Stimulated activated CD8-positive, alpha-beta memory T cell treated with anti-CD3 and anti-CD28 coated beads, Interleukin-4, amount 100 ng/mL, for 24 hours (primary cell): ENCODE data around the gene SELENOM.
"Not testable (repeated sequence)": the region's sequence is repeated elsewhere in the genome, so short reads cannot be mapped to it uniquely, and the experiment has no call there.

Experiments used
- DNase-seq: peaks from one replicate; pipeline ENCODE4 v3.0.0-alpha.2; 2020; ENCODE audit warnings: low read depth

SELENOM gene

GRCh38 chr22:31105282-31105929, 2.0 kb downstream of the SELENOM start:
- no peak for DNase-seq

GRCh38 chr22:31104869-31105268, 2.5 kb downstream of the SELENOM start:
- DNase-seq = no peak

GRCh38 chr22:31103899-31104694, 3.3 kb downstream of the SELENOM start:
- DNase-seq = no peak

GRCh38 chr22:31103111-31103510, 4.3 kb downstream of the SELENOM start:
- no peak for DNase-seq

DNA sequence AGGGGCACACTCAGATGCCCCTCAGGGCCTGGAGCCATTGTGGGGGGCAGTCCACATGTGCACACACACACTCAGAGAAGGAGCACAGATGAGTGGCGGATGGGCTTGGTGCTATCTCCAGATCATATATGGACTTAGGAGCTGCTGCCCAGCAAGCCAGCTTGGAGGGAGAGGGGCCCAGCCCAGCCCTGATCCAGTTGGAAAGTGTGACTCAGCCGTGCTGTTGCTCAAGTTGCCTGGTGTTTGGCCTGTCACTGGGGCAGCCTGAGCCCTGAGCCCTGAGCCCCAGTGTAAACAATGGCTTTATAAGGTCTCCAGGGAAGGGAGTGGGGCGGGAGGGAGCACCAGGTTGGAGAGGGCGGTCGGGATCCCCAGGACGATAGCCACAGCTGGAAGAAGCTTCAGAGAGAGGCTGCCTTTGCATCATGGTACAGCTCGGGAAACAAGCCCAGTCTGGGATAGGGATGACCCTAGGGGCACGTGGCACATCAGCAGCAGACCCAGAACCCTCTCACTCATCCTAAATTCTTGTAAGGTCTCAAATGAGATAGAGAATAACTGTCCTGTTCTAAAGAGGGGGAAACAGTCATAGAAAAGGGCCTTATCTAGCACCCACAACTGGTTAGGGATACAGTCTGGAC, 4.8 kb downstream of the SELENOM start:
- DNase-seq = no peak

GRCh38 chr22:31100762-31101525, 6.4 kb downstream of the SELENOM start:
- DNase-seq = no peak

GRCh38 chr22:31099841-31100761, 7.3 kb downstream of the SELENOM start:
- no peak for DNase-seq

- no peak for DNase-seq
Measured at GRCh38 chr22:31099386-31099785, 8.0 kb downstream of the SELENOM start.

- no peak for DNase-seq
Measured at GRCh38 chr22:31098632-31099110, 8.7 kb downstream of the SELENOM start.

- no peak for DNase-seq
Measured at GRCh38 chr22:31097941-31098631, 9.3 kb downstream of the SELENOM start.

DNA sequence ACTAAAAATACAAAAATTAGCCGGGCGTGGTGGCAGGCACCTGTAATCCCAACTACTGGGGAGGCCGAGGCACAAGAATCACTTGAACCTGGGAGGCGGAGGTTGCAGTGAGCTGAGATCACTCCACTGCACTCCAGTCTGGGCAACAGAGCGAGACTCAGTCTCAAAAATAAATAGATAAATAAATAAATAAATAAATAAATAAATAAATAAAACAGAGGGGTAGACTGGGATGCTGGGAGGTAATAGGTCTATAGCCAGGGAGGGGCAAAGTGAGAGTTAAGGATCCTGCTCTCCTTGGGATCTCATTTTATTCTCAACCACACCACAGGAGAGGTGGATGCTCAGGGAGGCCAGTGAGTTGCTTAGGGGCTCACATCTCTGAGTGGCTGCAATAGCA, 9.8 kb downstream of the SELENOM start:
- not testable (repeated sequence) for DNase-seq

DNA sequence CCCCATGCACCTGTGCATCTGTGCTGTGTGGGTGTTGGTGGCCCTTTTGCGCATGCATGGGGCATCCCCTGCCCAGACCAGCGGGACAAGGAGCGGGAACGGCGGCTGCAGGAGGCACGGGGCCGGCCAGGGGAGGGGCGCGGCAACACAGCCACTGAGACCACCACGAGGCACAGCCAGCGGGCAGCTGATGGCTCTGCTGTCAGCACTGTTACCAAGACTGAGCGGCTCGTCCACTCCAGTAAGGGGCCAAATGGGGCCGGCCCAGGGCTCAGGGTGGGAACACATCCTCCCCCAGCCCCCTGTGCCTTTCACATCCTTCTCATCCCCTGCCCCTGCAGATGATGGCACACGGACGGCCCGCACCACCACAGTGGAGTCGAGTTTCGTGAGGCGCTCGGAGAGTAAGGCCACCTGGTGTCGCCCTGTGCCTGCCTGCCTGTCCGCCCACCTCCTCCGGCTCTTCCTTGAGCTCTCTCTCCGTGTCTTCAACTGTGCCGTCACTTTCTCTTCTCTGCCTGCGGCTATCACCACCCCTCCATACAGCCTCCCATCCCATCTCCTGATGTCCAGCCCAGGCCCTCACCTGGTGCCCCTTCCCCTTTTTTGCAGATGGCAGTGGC, 10.6 kb downstream of the SELENOM start:
- DNase-seq = no peak

DNA sequence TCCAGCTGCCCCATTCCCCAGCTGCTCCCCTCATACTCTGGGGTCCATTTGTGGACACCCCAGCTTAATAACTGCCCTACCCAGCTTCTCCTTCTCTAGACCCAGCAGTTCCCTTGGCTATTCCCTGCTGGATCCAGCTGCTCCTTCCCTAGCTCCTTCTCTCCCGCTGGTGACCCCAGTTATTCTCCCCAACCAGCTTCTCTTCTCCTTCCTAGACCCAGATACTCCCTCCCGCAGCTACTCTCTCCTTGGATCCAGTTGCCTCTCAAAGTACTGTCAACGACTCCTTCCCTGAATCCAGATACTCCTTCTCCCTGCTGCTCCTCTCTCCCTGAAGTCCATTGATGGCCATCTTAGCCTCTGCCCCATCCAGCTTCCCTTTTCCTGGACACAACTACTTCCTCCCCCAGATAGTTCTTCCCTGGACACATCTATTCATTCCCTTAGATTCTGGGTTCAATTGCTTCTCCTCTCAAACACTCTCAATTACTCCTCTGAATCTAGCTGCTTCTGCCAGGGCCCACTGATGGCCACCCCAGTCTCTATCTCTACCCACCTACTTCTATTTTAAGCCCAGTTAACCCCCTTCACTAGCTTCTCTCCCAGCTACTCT, 11.6 kb downstream of the SELENOM start:
- no peak for DNase-seq

- DNase-seq = no peak
Measured at GRCh38 chr22:31094741-31095140, 12.6 kb downstream of the SELENOM start.

- no peak for DNase-seq
Measured at GRCh38 chr22:31094021-31094551, 13.3 kb downstream of the SELENOM start.

DNA sequence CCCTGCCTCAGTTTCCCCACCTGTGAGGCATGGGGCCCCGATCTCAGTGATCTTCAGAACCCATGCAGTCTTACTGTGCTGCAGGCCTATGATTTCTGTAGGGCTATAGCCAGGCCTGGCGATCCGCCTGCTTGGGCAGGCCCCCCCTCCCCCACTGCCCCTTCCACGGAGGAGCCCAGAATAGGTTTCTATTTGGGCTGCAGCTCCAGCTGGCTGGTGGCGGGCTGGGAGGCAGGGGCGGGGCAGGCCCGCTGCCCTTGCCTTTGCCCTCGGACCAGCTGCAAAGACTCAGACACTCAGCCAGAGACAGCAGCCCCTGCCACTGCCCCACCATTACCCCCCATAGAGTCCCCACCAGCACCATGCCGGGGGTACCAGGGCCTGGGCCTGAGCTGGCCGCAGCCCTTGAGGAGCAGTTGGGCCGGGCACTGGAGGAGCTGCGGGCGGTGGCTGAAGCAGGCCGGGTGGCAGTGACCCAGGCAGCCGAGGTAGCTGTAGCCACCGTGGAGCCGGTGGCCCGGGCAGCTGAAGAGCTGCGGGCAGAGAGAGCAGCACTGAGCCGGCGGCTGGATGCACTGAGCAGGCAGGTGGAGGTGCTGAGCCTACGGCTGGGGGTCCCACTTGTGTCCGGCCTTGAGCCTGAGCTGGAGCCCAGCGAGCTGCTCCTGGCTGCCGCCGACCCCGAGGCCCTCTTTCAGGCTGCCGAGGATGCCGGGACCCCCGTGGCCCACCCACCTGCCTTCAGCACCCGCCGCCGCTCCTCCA, 14.1 kb downstream of the SELENOM start:
- DNase-seq = no peak

- no peak for DNase-seq
Measured at GRCh38 chr22:31092161-31092560, 15.2 kb downstream of the SELENOM start.
